Esophagus muscularis mucosa (tissue), 4 donors: Measurements from ENCODE around the gene PCLAF. TPM values are rescaled to one million over a fixed set of nuclear protein-coding genes. Genes with fewer than 3 reads are reported as not detected.

Source experiments
- DNase-seq: peaks from one replicate; pipeline ENCODE4 v3.0.0-alpha.2; 2017; ENCODE audit errors: extremely low spot score
- H3K27ac ChIP-seq, 4 donors: fragments of 200-600 bp; sonication (generic); replicated peaks in 1 of 4; 1 replicate in 3 of 4; 2 replicates in 1 of 4; pipeline ENCODE4 v1.5.1; 2016 to 2019; ENCODE audit warnings: mild to moderate bottlenecking in 1 of 4
- H3K27me3 ChIP-seq, 4 donors: fragments of 200-600 bp; sonication (generic); one replicate each; pipeline versions ENCODE4 v1.5.1 to v1.6.0; 2016 to 2019
- H3K36me3 ChIP-seq, 4 donors: fragments of 200-600 bp; sonication (generic); one replicate each; pipeline ENCODE4 v1.5.1; 2016 to 2019
- H3K4me1 ChIP-seq, 4 donors: fragments of 200-600 bp; sonication (generic); one replicate each; pipeline ENCODE4 v1.5.1; 2016 to 2019
- H3K4me3 ChIP-seq, 4 donors: fragments of 200-600 bp; sonication (generic); 1 replicate in 2 of 4; 2 replicates in 2 of 4; pipeline ENCODE4 v1.5.1; 2016 to 2019; ENCODE audit warnings: mild to moderate bottlenecking in 4 of 4, moderate library complexity in 1 of 4
- H3K9me3 ChIP-seq, 4 donors: fragments of 200-600 bp; sonication (generic); 1 replicate in 3 of 4; 2 replicates in 1 of 4; pipeline ENCODE4 v1.5.1; 2016 to 2019
- EP300 ChIP-seq: sonication (generic); formaldehyde crosslinking; IDR thresholded peaks from one replicate; pipeline ENCODE4 v1.6.1; 2017; ENCODE audit warnings: antibody characterized with exemption
- POLR2A ChIP-seq: fragments of 450-650 bp; IDR thresholded peaks from one replicate; pipeline ENCODE4 v1.6.1; 2017; ENCODE audit warnings: antibody characterized with exemption, moderate library complexity, mild to moderate bottlenecking, low read depth
- POLR2AphosphoS5 ChIP-seq, 2 donors: sonication (generic); formaldehyde crosslinking; IDR thresholded peaks; one replicate each; pipeline ENCODE4 v1.6.1; 2017; ENCODE audit warnings: antibody characterized with exemption in 2 of 2
- WGBS: methylation state at CpG from one replicate; pipeline ENCODE4 v1.1.5; 2018; 5-methylcytosine and 5-hydroxymethylcytosine counted together
- intact Hi-C: fragments of 100-400 bp; cut with DNase I; formaldehyde crosslinking; loops from one replicate; pipeline ENCODE4 v1.15.1; 2023
- total RNA-seq, 4 donors: library from RNA; depleted of rRNA; stranded (reverse); fragments of >200 nt; gene quantifications; one replicate each; pipeline versions ENCODE4 v1.1.0 to v1.2.1, GENCODE V29; 2016
- TF ChIP-seq, protein P1 (sequence below), 3 experiments: fragments of 200-600 bp in 2 of 3; fragments of 450-650 bp in 1 of 3; sonication (generic) in 2 of 3; IDR thresholded peaks; one replicate each; pipeline ENCODE4 v1.5.1; 2017 to 2019; ENCODE audit warnings: antibody characterized with exemption in 3 of 3, mild to moderate bottlenecking in 2 of 3, moderate library complexity in 1 of 3

The PCLAF gene
- total RNA-seq, 4 donors from 2014 or later = not detected

DNA sequence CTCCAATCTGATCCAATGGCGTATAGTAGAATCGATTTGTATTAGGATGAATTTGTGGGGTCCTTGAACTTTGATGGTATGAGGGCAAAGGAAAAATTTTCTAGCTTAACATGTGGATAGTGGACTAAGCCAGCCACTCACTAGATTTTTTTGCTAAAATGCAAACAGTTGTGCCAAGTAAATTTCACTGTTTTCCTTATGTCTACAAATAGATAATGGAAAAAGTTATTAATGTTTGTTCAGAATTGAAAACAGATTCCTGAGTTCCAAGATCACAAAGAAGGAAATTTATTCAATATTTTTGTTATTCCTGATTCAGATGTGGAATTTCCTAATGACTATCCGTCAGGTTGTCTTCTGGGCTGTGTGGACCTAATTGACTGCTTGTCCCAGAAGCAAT, 44.0 kb upstream of the PCLAF start:
- DNase-seq = no peak
- Histone ChIP-seq H3K36me3 (peaks cover 25 to 78% (median 67%) of the 10 kb centered on the region in 4 donors), H3K4me1 (peaks cover 0 to 17% (median 10%) of the 10 kb centered on the region in 4 donors), H3K4me3 (no peak overlapping the region), H3K9me3 (no peaks in the 10 kb centered on the region), H3K27ac (no peak overlapping the region), H3K27me3 (no peaks in the 10 kb centered on the region)
- TF ChIP-seq, protein P1, sequence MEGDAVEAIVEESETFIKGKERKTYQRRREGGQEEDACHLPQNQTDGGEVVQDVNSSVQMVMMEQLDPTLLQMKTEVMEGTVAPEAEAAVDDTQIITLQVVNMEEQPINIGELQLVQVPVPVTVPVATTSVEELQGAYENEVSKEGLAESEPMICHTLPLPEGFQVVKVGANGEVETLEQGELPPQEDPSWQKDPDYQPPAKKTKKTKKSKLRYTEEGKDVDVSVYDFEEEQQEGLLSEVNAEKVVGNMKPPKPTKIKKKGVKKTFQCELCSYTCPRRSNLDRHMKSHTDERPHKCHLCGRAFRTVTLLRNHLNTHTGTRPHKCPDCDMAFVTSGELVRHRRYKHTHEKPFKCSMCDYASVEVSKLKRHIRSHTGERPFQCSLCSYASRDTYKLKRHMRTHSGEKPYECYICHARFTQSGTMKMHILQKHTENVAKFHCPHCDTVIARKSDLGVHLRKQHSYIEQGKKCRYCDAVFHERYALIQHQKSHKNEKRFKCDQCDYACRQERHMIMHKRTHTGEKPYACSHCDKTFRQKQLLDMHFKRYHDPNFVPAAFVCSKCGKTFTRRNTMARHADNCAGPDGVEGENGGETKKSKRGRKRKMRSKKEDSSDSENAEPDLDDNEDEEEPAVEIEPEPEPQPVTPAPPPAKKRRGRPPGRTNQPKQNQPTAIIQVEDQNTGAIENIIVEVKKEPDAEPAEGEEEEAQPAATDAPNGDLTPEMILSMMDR (IDR thresholded peaks at IDR 0.05) = no peak
- TF ChIP-seq POLR2A (no peak), POLR2AphosphoS5 (IDR thresholded peaks at IDR 0.05) (no peak), EP300 (no peak)
- intact Hi-C loops = loop anchor here (2.0 kb wide), 1 partner anchor 260 kb away; no protein-coding TSS in a partner anchor
- WGBS = 86% methylated on average over 3 of the region's 3 CpGs

DNA sequence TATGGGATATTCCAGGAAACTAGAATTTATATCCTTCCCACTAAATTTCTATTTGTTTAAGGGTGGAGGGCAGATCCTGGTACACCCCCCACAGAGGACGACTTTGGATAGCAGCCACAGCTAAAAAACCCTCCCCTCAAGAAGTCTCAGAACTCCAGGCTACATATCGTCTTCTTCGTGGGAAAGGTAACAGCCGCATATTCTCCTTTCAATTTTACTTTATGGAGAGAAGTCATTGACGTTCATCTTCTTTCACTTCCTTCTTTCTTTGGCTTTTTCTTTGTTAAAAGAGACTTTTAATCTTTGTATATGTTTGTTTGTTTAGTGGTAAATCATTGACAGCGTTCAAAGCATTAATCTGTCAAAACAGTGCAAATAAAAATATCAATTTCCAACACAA, 42.7 kb upstream of the PCLAF start:
- Histone ChIP-seq H3K9me3 (no peaks in the 10 kb centered on the region), H3K36me3 (peaks cover 25 to 90% (median 79%) of the 10 kb centered on the region in 4 donors), H3K4me1 (peaks cover 0 to 10% (median 4%) of the 10 kb centered on the region in 4 donors), H3K27me3 (no peaks in the 10 kb centered on the region), H3K27ac (no peak overlapping the region), H3K4me3 (no peak overlapping the region)
- DNase-seq = no peak
- TF ChIP-seq POLR2A (no peak), POLR2AphosphoS5 (IDR thresholded peaks at IDR 0.05) (no peak), EP300 (no peak)
- TF ChIP-seq, protein P1 (IDR thresholded peaks at IDR 0.05) = no peak
- intact Hi-C loops = loop anchor here (2.0 kb wide), 1 partner anchor 261 kb away; no protein-coding TSS in a partner anchor
- 77% methylated on average over 6 of the region's 6 CpGs for WGBS

DNA sequence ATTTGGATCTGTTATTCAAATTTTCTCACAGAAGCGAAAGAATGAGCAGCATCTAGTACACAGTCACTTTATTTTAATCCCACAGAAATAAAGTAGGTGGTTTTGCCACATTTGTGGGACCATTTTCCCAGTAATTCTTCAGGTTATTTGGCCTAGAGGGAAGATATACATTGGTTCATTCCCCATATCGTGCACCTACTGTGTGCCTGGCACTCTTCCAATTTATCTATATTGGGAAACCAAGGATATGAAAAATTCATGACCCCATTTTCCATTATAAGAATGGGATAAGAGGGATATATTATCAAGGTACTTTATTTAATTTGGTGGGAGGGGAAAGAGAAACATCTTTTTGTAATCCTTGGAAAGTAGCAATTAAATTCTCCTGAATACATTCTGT, 41.5 kb upstream of the PCLAF start:
- Histone ChIP-seq H3K4me1 (peaks cover 0 to 10% (median 4%) of the 10 kb centered on the region in 4 donors), H3K4me3 (no peak overlapping the region), H3K27me3 (no peaks in the 10 kb centered on the region), H3K36me3 (peaks cover 38 to 96% (median 86%) of the 10 kb centered on the region in 4 donors), H3K27ac (no peak overlapping the region), H3K9me3 (no peaks in the 10 kb centered on the region)
- intact Hi-C loops = no loop called here
- TF ChIP-seq POLR2A (no peak), POLR2AphosphoS5 (IDR thresholded peaks at IDR 0.05) (no peak), EP300 (no peak)
- TF ChIP-seq, protein P1 (IDR thresholded peaks at IDR 0.05) = no peak
- WGBS = 84% methylated on average over 2 of the region's 2 CpGs
- no peak for DNase-seq

DNA sequence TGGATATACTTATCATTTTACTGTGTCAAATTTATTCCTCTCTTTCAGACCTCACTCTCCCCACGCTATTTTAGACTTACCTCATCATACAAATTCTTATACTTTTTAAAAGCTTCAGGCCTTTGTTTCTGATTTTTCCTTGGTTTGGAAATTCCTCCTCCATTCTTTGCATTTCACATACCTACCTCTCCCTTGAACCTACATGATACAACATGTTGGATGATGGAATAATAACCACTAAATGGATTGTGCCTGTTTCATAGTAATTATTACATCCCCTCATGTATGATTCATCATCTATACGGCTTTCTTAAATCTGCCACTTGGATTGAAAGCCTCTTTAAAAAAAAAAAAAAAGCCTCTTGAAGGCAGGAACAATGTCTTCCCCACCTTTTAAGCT, 31.0 kb upstream of the PCLAF start:
- H3K27me3 ChIP-seq = no peaks in the 10 kb centered on the region
- no peaks in the 10 kb centered on the region for H3K4me1 ChIP-seq
- whole genome bisulfite sequencing = 83% methylated on average over 2 of the region's 2 CpGs
- no peak overlapping the region for H3K27ac ChIP-seq
- intact Hi-C loops = no loop called here
- H3K4me3 ChIP-seq = no peak overlapping the region
- no peak for DNase-seq
- H3K9me3 ChIP-seq = no peaks in the 10 kb centered on the region
- TF ChIP-seq, protein P1 (IDR thresholded peaks at IDR 0.05) = no peak
- no peak for TF ChIP-seq POLR2AphosphoS5 (IDR thresholded peaks at IDR 0.05)
- no peak for TF ChIP-seq POLR2A
- no peak for TF ChIP-seq EP300
- peaks cover 11 to 93% (median 81%) of the 10 kb centered on the region in 4 donors for H3K36me3 ChIP-seq

DNA sequence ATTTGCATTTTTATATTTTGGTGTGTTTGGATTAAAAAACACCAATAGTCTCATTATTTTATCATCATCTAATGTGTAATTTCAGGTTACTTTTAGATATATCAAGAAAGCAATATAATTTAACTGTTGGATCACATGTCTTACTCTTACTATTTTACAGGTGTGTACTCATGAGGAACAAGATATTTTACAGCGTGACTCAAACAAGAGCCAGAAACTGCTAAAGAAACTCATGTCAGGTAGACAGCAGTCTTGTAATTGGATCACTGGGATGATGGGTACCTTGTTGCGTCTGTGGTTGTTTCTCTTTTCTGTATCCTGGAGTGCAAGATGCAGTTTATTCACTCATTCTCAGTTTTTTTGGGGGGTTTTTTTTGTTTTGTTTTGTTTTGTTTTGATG, 19.3 kb upstream of the PCLAF start:
- Histone ChIP-seq H3K36me3 (peaks cover 51 to 100% (median 94%) of the 10 kb centered on the region in 4 donors), H3K27ac (no peak overlapping the region), H3K27me3 (no peaks in the 10 kb centered on the region), H3K4me3 (no peak overlapping the region), H3K9me3 (no peaks in the 10 kb centered on the region), H3K4me1 (no peaks in the 10 kb centered on the region)
- DNase-seq = no peak
- 100% methylated on average over 2 of the region's 2 CpGs for WGBS
- no peak for TF ChIP-seq EP300
- TF ChIP-seq, protein P1 (IDR thresholded peaks at IDR 0.05) = no peak
- TF ChIP-seq POLR2A = no peak
- TF ChIP-seq POLR2AphosphoS5 (IDR thresholded peaks at IDR 0.05) = no peak
- intact Hi-C loops = no loop called here
